HepG2 (cell line): Measurements from ENCODE around the gene PIM3. TPM values are rescaled to one million over a fixed set of nuclear protein-coding genes. Genes with fewer than 3 reads are reported as not detected.
A peak's percentile ranks its signal among the peaks of the same experiment; 100 is the strongest.

Source experiments
- ISX ChIP-seq: sonication (generic); formaldehyde crosslinking; conservative IDR thresholded peaks from 2 replicates; pipeline ENCODE4 v1.5.0; 2020; ENCODE audit warnings: missing genetic modification reagents
- MXD4 ChIP-seq: IDR thresholded peaks from 2 replicates; pipeline ENCODE4 v1.6.1; 2016; ENCODE audit warnings: mild to moderate bottlenecking, missing biosample characterization, missing genetic modification reagents
- NFYC ChIP-seq: IDR thresholded peaks from 2 replicates; pipeline ENCODE4 v1.6.1; 2016; ENCODE audit warnings: missing genetic modification reagents, missing compliant biosample characterization
- RAD51 ChIP-seq: fragments of 450-650 bp; IDR thresholded peaks from 2 replicates; pipeline ENCODE4 v1.6.1; 2016; ENCODE audit warnings: borderline replicate concordance
- RBFOX2 ChIP-seq: fragments of 200-400 bp; formaldehyde crosslinking; IDR thresholded peaks from 2 replicates; pipeline ENCODE4 v1.6.1; 2017; ENCODE audit warnings: low read depth, mild to moderate bottlenecking, low read length
- SRSF1 ChIP-seq: fragments of 200-400 bp; formaldehyde crosslinking; optimal IDR thresholded peaks from 2 replicates; pipeline ENCODE3; 2017; ENCODE audit warnings: mild to moderate bottlenecking, low read depth, low read length, moderate library complexity
- SRY ChIP-seq: sonication (generic); formaldehyde crosslinking; IDR thresholded peaks from 2 replicates; pipeline ENCODE4 v1.8.0; 2022; ENCODE audit warnings: mild to moderate bottlenecking, missing genetic modification reagents
- SUZ12 ChIP-seq: fragments of 150-350 bp; IDR thresholded peaks from 2 replicates; pipeline ENCODE4 v1.6.1; 2014; ENCODE audit warnings: low read depth, low read length
- YEATS4 ChIP-seq: sonication (generic); formaldehyde crosslinking; IDR thresholded peaks from 2 replicates; pipeline ENCODE4 v1.4.0; 2020; ENCODE audit warnings: missing genetic modification reagents, borderline replicate concordance
- ZBTB38 ChIP-seq: sonication (generic); formaldehyde crosslinking; IDR thresholded peaks from 2 replicates; pipeline ENCODE4 v1.5.1; 2020; ENCODE audit warnings: mild to moderate bottlenecking, missing genetic modification reagents
- ZHX2 ChIP-seq, 2 experiments: sonication (generic) in 1 of 2; formaldehyde crosslinking in 1 of 2; IDR thresholded peaks; 2 replicates each; pipeline versions ENCODE4 v1.6.1 to v1.9.0; 2014 to 2022; ENCODE audit warnings: antibody characterized with exemption in 1 of 2, borderline replicate concordance in 1 of 2, inconsistent platforms in 1 of 2, low read depth in 1 of 2, missing genetic modification reagents in 1 of 2
- ZKSCAN1 ChIP-seq: fragments of 150-350 bp; IDR thresholded peaks from 2 replicates; pipeline ENCODE4 v1.6.1; 2014; ENCODE audit warnings: low read length
- polyA plus RNA-seq, 8 experiments: library from polyadenylated mRNA; depleted of rRNA in 3 of 8; stranded (reverse) in 7 of 8; unstranded in 1 of 8; fragments of >200 nt; fragmentation: Illumina TruSeq in 4 of 8; extraction: Trizol in 4 of 8; gene quantifications; 2 replicates each; pipeline versions ENCODE4 v1.2.1 to v1.2.3, GENCODE V29; 2011 to 2016; ENCODE audit warnings: low read depth in 4 of 8, missing spikeins in 1 of 8, mixed read lengths in 1 of 8; ENCODE audit not compliant: insufficient read depth in 1 of 8
- total RNA-seq, 5 experiments: library from RNA; depleted of rRNA; stranded (reverse); fragments of >200 nt; fragmentation: Illumina TruSeq; extraction: Trizol; gene quantifications; 2 replicates each; pipeline ENCODE4 v1.2.3, GENCODE V29; 2016; ENCODE audit warnings: low read depth in 1 of 5
- TF ChIP-seq, protein P1 (sequence below): sonication (generic); formaldehyde crosslinking; IDR thresholded peaks from 2 replicates; pipeline ENCODE4 v1.4.0; 2020; ENCODE audit warnings: missing genetic modification reagents, borderline replicate concordance
- TF ChIP-seq, protein P2 (sequence below): IDR thresholded peaks from 2 replicates; pipeline ENCODE4 v1.6.1; 2016; ENCODE audit warnings: low read depth
- TF ChIP-seq, protein P3 (sequence below): fragments of 450-650 bp; IDR thresholded peaks from 2 replicates; pipeline ENCODE4 v1.6.1; 2016

The PIM3 gene
- total and polyA plus RNA-seq, 2 of the 13 experiments (the other 11 are each of a cell fraction or from before 2014, with no cell fraction given): 21.6 to 31.2 TPM

DNA sequence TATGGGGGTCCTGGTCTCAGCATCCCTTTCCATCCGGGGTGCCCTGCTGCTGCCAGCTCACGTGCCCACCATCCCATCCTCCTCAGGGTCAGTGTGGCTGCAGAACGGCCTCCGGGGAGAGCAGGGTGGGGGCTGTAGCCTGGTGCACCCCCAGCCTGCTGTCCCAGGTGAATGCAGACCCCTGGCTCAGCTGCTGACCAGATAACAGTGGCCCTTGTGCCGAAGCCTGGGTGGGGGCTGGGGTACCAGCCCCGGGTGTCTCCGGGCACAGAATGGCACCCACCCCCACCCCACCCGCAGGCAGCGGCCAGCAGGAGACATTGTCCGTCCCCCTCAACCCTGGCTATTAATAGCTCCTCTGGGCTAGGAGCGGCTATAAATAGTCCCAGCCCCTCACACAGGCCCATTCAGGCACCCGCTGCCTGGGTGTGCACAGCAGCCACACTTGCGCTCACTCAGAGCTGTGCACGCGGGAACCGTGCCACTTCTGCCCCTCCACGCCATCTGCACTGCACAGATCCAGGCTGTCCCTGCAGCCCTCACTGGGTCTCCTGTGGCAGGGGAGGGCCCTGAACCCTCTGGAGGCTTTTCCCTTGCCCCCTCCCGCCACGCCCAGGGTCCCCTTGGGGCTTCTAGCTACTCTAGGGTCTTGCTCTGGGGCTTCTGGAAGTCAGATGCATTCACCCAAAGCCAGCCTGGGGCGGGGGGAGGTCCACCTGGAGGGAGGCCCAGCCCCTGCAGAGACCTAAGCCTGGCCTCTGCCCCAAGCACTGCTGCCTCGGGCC, 23.4 kb upstream of the PIM3 start (continued):
- TF ChIP-seq, protein P1, sequence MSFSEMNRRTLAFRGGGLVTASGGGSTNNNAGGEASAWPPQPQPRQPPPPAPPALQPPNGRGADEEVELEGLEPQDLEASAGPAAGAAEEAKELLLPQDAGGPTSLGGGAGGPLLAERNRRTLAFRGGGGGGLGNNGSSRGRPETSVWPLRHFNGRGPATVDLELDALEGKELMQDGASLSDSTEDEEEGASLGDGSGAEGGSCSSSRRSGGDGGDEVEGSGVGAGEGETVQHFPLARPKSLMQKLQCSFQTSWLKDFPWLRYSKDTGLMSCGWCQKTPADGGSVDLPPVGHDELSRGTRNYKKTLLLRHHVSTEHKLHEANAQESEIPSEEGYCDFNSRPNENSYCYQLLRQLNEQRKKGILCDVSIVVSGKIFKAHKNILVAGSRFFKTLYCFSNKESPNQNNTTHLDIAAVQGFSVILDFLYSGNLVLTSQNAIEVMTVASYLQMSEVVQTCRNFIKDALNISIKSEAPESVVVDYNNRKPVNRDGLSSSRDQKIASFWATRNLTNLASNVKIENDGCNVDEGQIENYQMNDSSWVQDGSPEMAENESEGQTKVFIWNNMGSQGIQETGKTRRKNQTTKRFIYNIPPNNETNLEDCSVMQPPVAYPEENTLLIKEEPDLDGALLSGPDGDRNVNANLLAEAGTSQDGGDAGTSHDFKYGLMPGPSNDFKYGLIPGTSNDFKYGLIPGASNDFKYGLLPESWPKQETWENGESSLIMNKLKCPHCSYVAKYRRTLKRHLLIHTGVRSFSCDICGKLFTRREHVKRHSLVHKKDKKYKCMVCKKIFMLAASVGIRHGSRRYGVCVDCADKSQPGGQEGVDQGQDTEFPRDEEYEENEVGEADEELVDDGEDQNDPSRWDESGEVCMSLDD (CRISPR knock-in tag): no peak
- TF ChIP-seq, protein P2, sequence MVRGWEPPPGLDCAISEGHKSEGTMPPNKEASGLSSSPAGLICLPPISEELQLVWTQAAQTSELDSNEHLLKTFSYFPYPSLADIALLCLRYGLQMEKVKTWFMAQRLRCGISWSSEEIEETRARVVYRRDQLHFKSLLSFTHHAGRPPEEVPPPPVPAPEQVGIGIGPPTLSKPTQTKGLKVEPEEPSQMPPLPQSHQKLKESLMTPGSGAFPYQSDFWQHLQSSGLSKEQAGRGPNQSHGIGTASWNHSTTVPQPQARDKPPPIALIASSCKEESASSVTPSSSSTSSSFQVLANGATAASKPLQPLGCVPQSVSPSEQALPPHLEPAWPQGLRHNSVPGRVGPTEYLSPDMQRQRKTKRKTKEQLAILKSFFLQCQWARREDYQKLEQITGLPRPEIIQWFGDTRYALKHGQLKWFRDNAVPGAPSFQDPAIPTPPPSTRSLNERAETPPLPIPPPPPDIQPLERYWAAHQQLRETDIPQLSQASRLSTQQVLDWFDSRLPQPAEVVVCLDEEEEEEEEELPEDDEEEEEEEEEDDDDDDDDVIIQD (CRISPR knock-in tag): no peak
- peak; percentile 8; the same call in 1 of the 2 replicates for TF ChIP-seq YEATS4 (CRISPR knock-in tag)
- TF ChIP-seq, protein P3, sequence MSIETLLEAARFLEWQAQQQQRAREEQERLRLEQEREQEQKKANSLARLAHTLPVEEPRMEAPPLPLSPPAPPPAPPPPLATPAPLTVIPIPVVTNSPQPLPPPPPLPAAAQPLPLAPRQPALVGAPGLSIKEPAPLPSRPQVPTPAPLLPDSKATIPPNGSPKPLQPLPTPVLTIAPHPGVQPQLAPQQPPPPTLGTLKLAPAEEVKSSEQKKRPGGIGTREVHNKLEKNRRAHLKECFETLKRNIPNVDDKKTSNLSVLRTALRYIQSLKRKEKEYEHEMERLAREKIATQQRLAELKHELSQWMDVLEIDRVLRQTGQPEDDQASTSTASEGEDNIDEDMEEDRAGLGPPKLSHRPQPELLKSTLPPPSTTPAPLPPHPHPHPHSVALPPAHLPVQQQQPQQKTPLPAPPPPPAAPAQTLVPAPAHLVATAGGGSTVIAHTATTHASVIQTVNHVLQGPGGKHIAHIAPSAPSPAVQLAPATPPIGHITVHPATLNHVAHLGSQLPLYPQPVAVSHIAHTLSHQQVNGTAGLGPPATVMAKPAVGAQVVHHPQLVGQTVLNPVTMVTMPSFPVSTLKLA: no peak
- TF ChIP-seq RBFOX2: peak; percentile 2; the same call in 1 of the 2 replicates
- no peak for TF ChIP-seq NFYC
- no peak for TF ChIP-seq ISX (CRISPR knock-in tag)
- no peak for TF ChIP-seq MXD4 (CRISPR knock-in tag)
- TF ChIP-seq ZHX2 (IDR thresholded peaks at IDR 0.05; ENCODE audit: low read depth): no peak
- TF ChIP-seq ZHX2 (CRISPR knock-in tag; IDR thresholded peaks at IDR 0.05; ENCODE audit: borderline replicate concordance): no peak
- TF ChIP-seq ZBTB38 (CRISPR knock-in tag): peak; percentile 68; the same call in 1 of the 2 replicates
- TF ChIP-seq SRY (CRISPR knock-in tag): no peak
- no peak for TF ChIP-seq RAD51
- no peak for TF ChIP-seq SUZ12
- TF ChIP-seq SRSF1: peak; percentile 9
- no peak for TF ChIP-seq ZKSCAN1
